HCT116 (cell line): ENCODE measurements around the gene SH2D1B. TPM values are rescaled to one million over a fixed set of nuclear protein-coding genes. Genes with fewer than 3 reads are reported as not detected.

ENCODE experiments used
- ATAC-seq: fragments of 200-7000 bp; cut with Tn5 transposase; 2 replicates; pipeline ENCODE4 v1.9.1; 2020; ENCODE audit warnings: mild to moderate bottlenecking, moderate library complexity
- BruUV-seq: library from RNA; stranded (reverse); fragments of 400-500 nt; replicated peaks from 2 replicates; lab custom pipeline; 2021; lab: Mats Ljungman, UMichigan
- CTCF ChIA-PET: fragments of 300-600 bp; sonication (Branson Sonifier 250); formaldehyde crosslinking; loops from one replicate; lab custom pipeline; 2021; ENCODE audit warnings: antibody characterized with exemption; lab: Charles Lee
- POLR2A ChIA-PET: fragments of 300-600, 350-600 bp; sonication (Branson Sonifier 250); formaldehyde crosslinking; loops from one replicate; lab custom pipeline; 2021; ENCODE audit warnings: antibody characterized with exemption; lab: Charles Lee
- RAD21 ChIA-PET, 2 experiments: fragments of 300-600 bp; sonication (Branson Sonifier 250); formaldehyde crosslinking; loops; one replicate each; lab custom pipeline; 2023; ENCODE audit warnings: low total read pairs in 2 of 2; ENCODE audit not compliant: uncharacterized antibody in 2 of 2, unreplicated experiment in 2 of 2, low non-redundant PET in 1 of 2; lab: Charles Lee
- DNase-seq: peaks from one replicate; pipeline ENCODE4 v3.0.0-alpha.2; 2010; ENCODE audit warnings: low read depth, low spot score
- H2AFZ ChIP-seq: fragments of 200-600 bp; shearing (Covaris generic), sonication (generic); 2 replicates; pipeline ENCODE4 v1.6.1; 2017; ENCODE audit warnings: low read depth, mixed run types, mixed read lengths, antibody characterized with exemption, low read length; ENCODE audit not compliant: poor library complexity, severe bottlenecking
- H3K27ac ChIP-seq: 2 replicates; pipeline ENCODE4 v1.5.1; 2012; ENCODE audit warnings: low read depth, low read length
- H3K27me3 ChIP-seq: fragments of 200-600 bp; sonication (generic); 2 replicates; pipeline ENCODE4 v1.6.1; 2016; ENCODE audit warnings: mixed run types, low read length, mixed read lengths; ENCODE audit not compliant: insufficient read depth
- H3K36me3 ChIP-seq, 2 experiments: fragments of 200-500 bp in 1 of 2; fragments of 200-600 bp in 1 of 2; sonication (Bioruptor generic) in 1 of 2; sonication (generic) in 1 of 2; 2 replicates each; pipeline versions ENCODE4 v1.5.1 to v1.6.1; 2014 to 2016; ENCODE audit warnings: low read length in 2 of 2, inconsistent platforms in 1 of 2, mixed read lengths in 1 of 2, mixed run types in 1 of 2; ENCODE audit not compliant: insufficient read depth in 2 of 2, control insufficient read depth in 1 of 2
- H3K4me1 ChIP-seq, 2 experiments: fragments of 200-600 bp in 1 of 2; sonication (generic) in 1 of 2; 2 replicates each; pipeline versions ENCODE4 v1.5.1 to v1.6.1; 2012 to 2017; ENCODE audit warnings: low read length in 2 of 2, inconsistent platforms in 1 of 2, mild to moderate bottlenecking in 1 of 2, mixed read lengths in 1 of 2, mixed run types in 1 of 2, moderate library complexity in 1 of 2; ENCODE audit not compliant: insufficient read depth in 2 of 2, control insufficient read depth in 1 of 2
- H3K4me2 ChIP-seq: fragments of 200-600 bp; sonication (generic); 2 replicates; pipeline ENCODE4 v1.6.1; 2017; ENCODE audit warnings: mixed run types, low read length, mixed read lengths
- H3K4me3 ChIP-seq, 2 experiments: fragments of 200-600 bp in 1 of 2; sonication (generic) in 1 of 2; replicated peaks in 1 of 2; 2 replicates each; pipeline ENCODE4 v1.5.1; 2011 to 2016; ENCODE audit warnings: low read length in 2 of 2, control low read depth in 1 of 2, low read depth in 1 of 2, mild to moderate bottlenecking in 1 of 2, mixed read lengths in 1 of 2, mixed run types in 1 of 2
- H3K79me2 ChIP-seq: fragments of 200-600 bp; sonication (generic); 2 replicates; pipeline ENCODE4 v1.6.1; 2017; ENCODE audit warnings: mild to moderate bottlenecking, mixed run types, low read length, moderate library complexity, mixed read lengths; ENCODE audit not compliant: insufficient read depth
- H3K9ac ChIP-seq: fragments of 200-600 bp; sonication (generic); 2 replicates; pipeline ENCODE4 v1.6.1; 2016; ENCODE audit warnings: low read length, mixed read lengths
- H3K9me2 ChIP-seq: fragments of 200-600 bp; sonication (generic), shearing (Covaris generic); 2 replicates; pipeline ENCODE4 v1.6.1; 2017; ENCODE audit warnings: mixed run types, mild to moderate bottlenecking, moderate library complexity; ENCODE audit not compliant: insufficient read depth
- H3K9me3 ChIP-seq, 2 experiments: fragments of 200-500 bp in 1 of 2; fragments of 200-600 bp in 1 of 2; sonication (Bioruptor generic) in 1 of 2; sonication (generic) in 1 of 2; 2 replicates each; pipeline ENCODE4 v1.6.1; 2014 to 2017; ENCODE audit warnings: low read length in 2 of 2, mixed read lengths in 2 of 2, inconsistent platforms in 1 of 2, low read depth in 1 of 2, mild to moderate bottlenecking in 1 of 2, mixed run types in 1 of 2, moderate library complexity in 1 of 2; ENCODE audit not compliant: control insufficient read depth in 1 of 2, insufficient read depth in 1 of 2
- H4K20me1 ChIP-seq: fragments of 200-600 bp; sonication (generic), shearing (Covaris generic); 2 replicates; pipeline ENCODE4 v1.6.1; 2017; ENCODE audit warnings: mixed run types, mild to moderate bottlenecking, moderate library complexity; ENCODE audit not compliant: insufficient read depth
- CBX3 ChIP-seq: IDR thresholded peaks from 2 replicates; pipeline ENCODE4 v1.6.1; 2012; ENCODE audit warnings: low read depth
- ELF1 ChIP-seq: IDR thresholded peaks from 2 replicates; pipeline ENCODE4 v1.6.1; 2012; ENCODE audit warnings: low read depth, borderline replicate concordance
- EZH2phosphoT487 ChIP-seq: fragments of 200-600 bp; IDR thresholded peaks from 2 replicates; pipeline ENCODE4 v1.6.1; 2018; ENCODE audit warnings: antibody characterized with exemption, borderline replicate concordance
- JUND ChIP-seq: IDR thresholded peaks from 2 replicates; pipeline ENCODE4 v1.6.1; 2012
- MAX ChIP-seq: IDR thresholded peaks from 2 replicates; pipeline ENCODE4 v1.6.1; 2012
- POLR2A ChIP-seq: IDR thresholded peaks from 2 replicates; pipeline ENCODE4 v1.7.0; 2011; ENCODE audit warnings: borderline replicate concordance; ENCODE audit not compliant: insufficient read depth, insufficient read length; ENCODE audit errors: extremely low read depth
- POLR2AphosphoS5 ChIP-seq: IDR thresholded peaks from 2 replicates; pipeline ENCODE4 v1.6.1; 2011; ENCODE audit warnings: mild to moderate bottlenecking, low read depth, low read length, moderate library complexity
- REST ChIP-seq: IDR thresholded peaks from 2 replicates; pipeline ENCODE4 v1.6.1; 2012; ENCODE audit warnings: low read depth
- YY1 ChIP-seq: IDR thresholded peaks from 2 replicates; pipeline ENCODE4 v1.6.1; 2011; ENCODE audit warnings: low read length, low read depth, moderate library complexity, mild to moderate bottlenecking; ENCODE audit not compliant: insufficient replicate concordance; ENCODE audit errors: extremely low read depth
- intact Hi-C: fragments of 100-400 bp; cut with micrococcal nuclease; formaldehyde crosslinking; loops from 2 replicates; pipeline ENCODE4 v1.10.0; 2022
- total RNA-seq: library from RNA; stranded (reverse); gene quantifications from one replicate; pipeline ENCODE4 v1.2.1, GENCODE V29; 2021; ENCODE audit not compliant: unreplicated experiment

The SH2D1B gene
- total RNA-seq, 1 experiment from 2014 or later: 0.12 TPM

GRCh38 chr1:162375463-162375862 is 36.5 kb downstream of the SH2D1B start:
- Histone ChIP-seq H3K9ac (no peak overlapping the region), H3K9me2 (no peaks in the 10 kb centered on the region), H3K9me3 (no peaks in the 10 kb centered on the region), H3K27ac (no peak overlapping the region), H3K36me3 (no peaks in the 10 kb centered on the region), H3K4me1 (peaks cover 16 to 33% of the 10 kb centered on the region in 2 experiments), H3K27me3 (no peaks in the 10 kb centered on the region), H3K79me2 (no peaks in the 10 kb centered on the region), H3K4me3 (no peak overlapping the region), H4K20me1 (no peaks in the 10 kb centered on the region), H3K4me2 (no peak overlapping the region), H2AFZ (no peak overlapping the region)
- CTCF ChIA-PET: no interaction called here
- intact Hi-C loops: no loop called here
- RAD21 ChIA-PET: no interaction called here
- POLR2A ChIA-PET: no interaction called here
- TF ChIP-seq POLR2AphosphoS5 (no peak), JUND (no peak), REST (no peak), MAX (no peak), POLR2A (no peak), YY1 (no peak)
- ATAC-seq: no peak
- no peak for DNase-seq
- BruUV-seq: no TSS peak

GRCh38 chr1:162374406-162374805 is 37.5 kb downstream of the SH2D1B start:
- ChIA-PET CTCF (no interaction called here), RAD21 (no interaction called here), POLR2A (no interaction called here)
- ATAC-seq (no peak), DNase-seq (no peak)
- Histone ChIP-seq H3K9me3 (no peaks in the 10 kb centered on the region), H3K36me3 (no peaks in the 10 kb centered on the region), H4K20me1 (no peaks in the 10 kb centered on the region), H3K79me2 (no peaks in the 10 kb centered on the region), H3K27me3 (no peaks in the 10 kb centered on the region), H3K4me3 (0 out of 4 replicates have a peak overlapping the region, but pooled peaks of 1 of the 2 experiments have one; percentile 12), H3K4me2 (peak overlapping the region; percentile 69), H3K9me2 (no peaks in the 10 kb centered on the region), H3K9ac (no peak overlapping the region), H3K4me1 (peaks cover 13 to 27% of the 10 kb centered on the region in 2 experiments), H3K27ac (no peak overlapping the region), H2AFZ (no peak overlapping the region)
- BruUV-seq: no TSS peak
- intact Hi-C loops: no loop called here
- TF ChIP-seq ELF1 (no peak), EZH2phosphoT487 (no peak), CBX3 (no peak)
